ENCODE data around the gene NPLOC4. TPM values are rescaled to one million over a fixed set of nuclear protein-coding genes. Genes with fewer than 3 reads are reported as not detected.

The NPLOC4 gene
- total and polyA plus RNA-seq, 2 of the 13 experiments (the other 11 are each of a cell fraction or from before 2014, with no cell fraction given), result 57.0 to 97.0 TPM

GRCh38 chr17:81512562-81513371 is 124.1 kb downstream of the NPLOC4 start, which contains the start of gene ACTG1 (continued):
- TF ChIP-seq PAXIP1 (CRISPR knock-in tag; conservative IDR thresholded peaks at IDR 0.05) (no peak; the same call in 1 of the 2 replicates), ZNF431 (CRISPR knock-in tag; IDR thresholded peaks at IDR 0.05; ENCODE audit: borderline replicate concordance, low read depth) (0 out of 2 replicates have a peak, but pooled peaks have one; percentile 27), FOXJ3 (CRISPR knock-in tag; IDR thresholded peaks at IDR 0.05; ENCODE audit: borderline replicate concordance) (no peak), HINFP (CRISPR knock-in tag; IDR thresholded peaks at IDR 0.05; ENCODE audit: low read depth) (no peak), ZFY (CRISPR knock-in tag; IDR thresholded peaks at IDR 0.05) (peak; percentile 90), MXD1 (CRISPR knock-in tag; IDR thresholded peaks at IDR 0.05) (0 out of 2 replicates have a peak, but pooled peaks have one; percentile 24), KLF12 (CRISPR knock-in tag; IDR thresholded peaks at IDR 0.05; ENCODE audit: borderline replicate concordance) (peak; percentile 79; the same call in 1 of the 2 replicates), ZNF777 (CRISPR knock-in tag; IDR thresholded peaks at IDR 0.05) (0 out of 2 replicates have a peak, but pooled peaks have one; percentile 56), ZNF263 (CRISPR knock-in tag; IDR thresholded peaks at IDR 0.05) (peak; percentile 28; the same call in 1 of the 2 replicates), TRIM24 (CRISPR knock-in tag; IDR thresholded peaks at IDR 0.05) (no peak), ZNF543 (CRISPR knock-in tag; IDR thresholded peaks at IDR 0.05) (no peak; the same call in none of the 2 replicates), ZNF143 (CRISPR knock-in tag; IDR thresholded peaks at IDR 0.05) (no peak), ZNF18 (CRISPR knock-in tag; IDR thresholded peaks at IDR 0.05; ENCODE audit: insufficient replicate concordance) (no peak), KDM3A (CRISPR knock-in tag; IDR thresholded peaks at IDR 0.05; ENCODE audit: low read depth) (peak; percentile 48; the same call in 1 of the 2 replicates), UBTF (CRISPR knock-in tag; IDR thresholded peaks at IDR 0.05) (peak; percentile 22; the same call in 1 of the 2 replicates)

Data from HepG2 (cell line).